Measurements from ENCODE around the gene THAP11.
A peak's percentile ranks its signal among the peaks of the same experiment; 100 is the strongest.
"Not testable (repeated sequence)": the region's sequence is repeated elsewhere in the genome, so short reads cannot be mapped to it uniquely, and the experiment has no call there.

The THAP11 gene

GRCh38 chr16:67862623-67863583 is 20.8 kb downstream of the THAP11 start:
- no peak for DNase-seq (ENCODE audit: low read depth)

DNA sequence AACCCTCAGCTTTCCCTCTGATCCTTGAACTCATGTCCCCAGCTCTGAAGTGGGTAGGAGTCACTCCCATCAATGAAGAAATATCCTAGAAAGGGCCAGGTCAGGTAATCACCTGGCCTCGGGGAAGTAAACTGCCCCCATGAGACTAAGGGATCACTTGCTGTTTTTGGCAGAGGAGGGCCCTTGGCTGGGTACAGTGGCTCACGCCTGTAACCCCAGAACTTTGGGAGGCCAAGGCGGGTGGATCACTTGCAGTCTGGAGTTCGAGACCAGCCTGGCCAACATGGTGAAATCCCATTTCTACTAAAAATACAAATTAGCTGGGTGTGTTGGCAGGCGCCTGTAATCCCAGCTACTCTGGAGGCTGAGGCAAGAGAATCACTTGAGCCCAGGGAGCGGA is 21.9 kb downstream of the THAP11 start:
- not testable (repeated sequence) for DNase-seq (ENCODE audit: low read depth)

DNA sequence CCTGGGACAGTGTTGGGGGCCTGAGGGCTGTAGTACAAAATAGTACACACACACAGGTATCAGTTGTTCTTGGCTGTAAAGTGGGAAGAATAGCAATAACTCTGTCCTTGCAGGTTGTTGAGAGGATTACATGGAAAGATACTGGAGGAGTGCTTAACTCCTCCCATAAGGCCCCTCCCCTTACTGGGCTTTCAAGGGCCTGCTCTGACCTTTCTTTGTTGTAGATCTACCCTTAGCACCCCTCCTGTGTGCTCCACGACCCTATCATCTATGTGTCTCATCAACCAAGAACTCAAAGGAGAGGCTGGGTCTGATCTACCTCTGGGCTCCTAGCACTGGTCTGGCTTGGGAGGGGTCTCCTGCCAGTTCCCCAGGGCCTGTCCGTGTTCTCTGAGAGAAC is 22.5 kb downstream of the THAP11 start:
- no peak for DNase-seq (ENCODE audit: low read depth)

GRCh38 chr16:67865318-67865717 is 23.2 kb downstream of the THAP11 start:
- no peak for DNase-seq (ENCODE audit: low read depth)

GRCh38 chr16:67868290-67868689 is 26.2 kb downstream of the THAP11 start:
- DNase-seq (ENCODE audit: low read depth), result no peak

DNA sequence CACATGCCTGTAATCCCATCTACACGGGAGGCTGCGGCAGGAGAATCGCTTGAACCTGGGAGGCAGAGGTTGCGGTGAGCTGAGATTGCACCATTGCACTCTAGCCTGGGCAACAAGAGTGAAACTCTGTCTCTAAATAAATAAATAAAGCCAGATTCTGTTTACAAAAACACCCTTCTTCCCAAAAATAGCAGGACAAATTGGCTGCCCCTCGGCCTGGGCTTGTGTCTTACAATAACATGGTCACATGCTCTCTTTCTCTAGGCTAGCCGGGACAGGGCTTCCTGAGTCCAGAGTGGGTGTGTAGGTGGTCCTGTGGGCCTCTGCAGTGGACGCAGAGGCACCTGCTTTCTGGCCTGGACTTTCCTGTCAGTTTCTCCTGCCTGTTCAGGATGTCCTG is 27.5 kb downstream of the THAP11 start:
- DNase-seq (ENCODE audit: low read depth), result no peak

DNA sequence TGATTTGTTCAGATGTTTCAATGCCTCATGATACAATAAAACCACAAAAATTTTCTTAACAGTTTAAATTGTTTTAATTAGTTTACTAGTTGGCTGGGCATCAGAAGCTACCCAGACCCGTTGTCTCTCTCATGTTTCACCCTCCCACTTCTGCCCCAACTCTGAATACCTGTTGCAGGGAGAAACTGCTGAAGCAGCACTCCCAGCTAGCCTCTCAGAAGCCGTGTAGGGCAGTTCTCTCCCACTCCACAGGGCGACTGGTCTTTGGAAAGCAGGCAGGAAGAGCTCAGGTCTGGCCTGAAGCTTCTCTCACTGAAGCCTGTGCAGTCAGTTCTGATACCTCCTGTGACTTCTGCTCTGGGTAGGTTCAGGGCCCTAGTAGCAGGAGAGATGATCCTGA is 29.1 kb downstream of the THAP11 start:
- no peak for DNase-seq (ENCODE audit: low read depth)

GRCh38 chr16:67872131-67872630 is 30.1 kb downstream of the THAP11 start:
- no peak for DNase-seq (ENCODE audit: low read depth)

DNA sequence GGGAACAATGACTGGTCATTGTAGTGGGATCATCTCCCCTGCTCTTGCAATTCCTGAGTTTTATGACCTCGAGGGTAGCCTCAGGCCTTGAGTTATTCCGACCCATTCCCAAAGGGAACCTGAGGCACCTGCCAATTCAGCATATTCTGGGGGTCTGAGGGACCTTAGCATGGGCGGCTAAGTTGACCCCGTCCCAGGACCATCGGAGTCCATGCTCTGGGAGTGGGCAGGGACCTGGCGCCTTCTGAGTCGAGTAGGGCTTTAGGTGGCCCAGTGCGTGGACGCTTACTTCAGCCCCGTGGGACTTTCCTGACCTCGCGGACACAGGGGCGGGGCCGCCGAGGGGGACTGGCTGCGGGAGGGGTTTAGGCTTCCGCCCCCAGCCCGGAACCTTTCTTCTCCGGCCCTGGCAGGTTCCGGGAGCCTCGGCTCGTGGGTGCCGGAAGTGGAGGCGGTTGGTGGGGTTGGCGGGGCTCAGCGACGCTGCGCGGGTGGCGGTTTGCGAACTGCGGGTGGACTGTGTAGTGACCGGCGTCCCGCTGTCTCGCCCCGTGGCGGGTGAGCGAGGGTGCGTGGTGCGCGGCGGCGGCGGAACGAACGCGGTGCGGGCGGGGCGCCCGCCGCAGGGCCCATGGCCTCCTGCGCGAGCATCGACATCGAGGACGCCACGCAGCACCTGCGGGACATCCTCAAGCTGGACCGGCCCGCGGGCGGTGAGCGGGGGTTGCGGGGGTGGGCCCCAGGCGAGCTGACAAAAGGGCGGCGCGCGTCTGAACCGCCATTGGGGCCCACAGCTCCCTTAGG is 30.7 kb downstream of the THAP11 start, which contains the start of gene EDC4:
Gene EDC4 (plus strand): TSS at position 422 of the 804 bp plus-strand sequence. CDS start 210 bp downstream, at position 632.
- peak; percentile 82 for DNase-seq (ENCODE audit: low read depth)

DNA sequence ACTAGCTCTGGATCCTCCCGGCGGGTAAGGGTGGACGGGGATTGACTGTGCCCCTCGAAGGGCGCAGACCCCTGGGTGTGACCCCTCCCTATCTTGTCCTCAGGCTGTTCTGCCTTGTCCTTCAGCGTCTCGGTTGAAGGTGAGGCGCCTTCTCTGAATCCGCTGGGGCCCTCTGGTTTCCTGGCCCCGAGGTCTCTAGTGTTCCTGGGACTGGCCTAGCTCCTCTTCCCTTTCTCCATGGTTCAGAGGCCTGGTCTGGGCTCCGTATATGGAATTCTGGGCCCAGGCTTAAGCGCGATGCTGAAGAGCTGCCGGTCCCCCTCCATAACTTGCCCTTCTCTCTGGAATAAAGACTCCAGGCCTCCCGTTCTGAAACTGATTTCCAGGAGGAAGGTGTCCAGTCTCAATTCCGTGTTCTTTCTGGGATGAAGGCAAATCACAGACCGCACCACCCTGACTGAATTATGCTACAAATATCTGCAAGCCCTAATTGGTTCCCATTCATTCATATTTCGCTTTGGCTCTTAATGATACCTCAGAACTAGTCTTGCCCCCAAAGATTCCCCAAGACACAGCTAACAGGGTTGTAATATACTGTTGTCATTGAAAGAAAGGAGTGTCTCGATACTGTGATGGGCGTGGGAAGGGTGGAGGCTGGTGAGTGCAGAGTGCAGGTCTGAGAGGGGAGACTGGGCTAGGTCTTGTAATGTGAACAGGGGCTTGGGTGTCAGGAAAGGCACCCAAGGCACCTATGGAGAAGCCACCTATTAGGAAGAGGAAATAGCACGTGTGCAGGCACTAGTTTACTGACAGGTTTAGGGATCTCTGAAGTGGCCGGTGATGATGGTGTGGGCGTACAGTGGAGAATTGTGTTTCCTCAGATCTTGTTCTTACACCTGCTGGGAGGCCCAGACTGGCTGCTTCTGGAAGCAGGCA is 31.6 kb downstream of the THAP11 start:
- no peak for DNase-seq (ENCODE audit: low read depth)

GRCh38 chr16:67874372-67874771 is 32.3 kb downstream of the THAP11 start:
- no peak for DNase-seq (ENCODE audit: low read depth)

- DNase-seq (ENCODE audit: low read depth), result no peak
Measured at GRCh38 chr16:67877064-67877463, 34.9 kb downstream of the THAP11 start.

- DNase-seq (ENCODE audit: low read depth), result no peak
Measured at GRCh38 chr16:67878232-67878631, 36.1 kb downstream of the THAP11 start.

DNA sequence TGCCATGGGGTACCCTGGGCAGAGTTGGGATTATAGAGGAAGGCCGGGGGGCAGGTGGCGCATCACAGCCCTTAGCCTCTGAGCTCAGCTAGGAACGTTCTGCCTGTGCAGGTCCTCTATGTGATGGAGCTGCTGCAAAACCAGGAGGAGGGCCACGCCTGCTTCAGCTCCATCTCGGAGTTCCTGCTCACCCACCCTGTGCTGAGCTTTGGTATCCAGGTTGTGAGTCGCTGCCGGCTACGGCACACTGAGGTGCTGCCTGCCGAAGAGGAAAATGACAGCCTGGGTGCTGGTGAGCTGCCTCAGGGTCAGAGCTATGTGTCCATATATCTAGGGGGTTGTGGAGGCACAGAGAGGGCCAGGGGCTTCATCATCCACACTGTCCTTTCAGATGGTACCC is 36.7 kb downstream of the THAP11 start:
- DNase-seq (ENCODE audit: low read depth), result no peak

DNA sequence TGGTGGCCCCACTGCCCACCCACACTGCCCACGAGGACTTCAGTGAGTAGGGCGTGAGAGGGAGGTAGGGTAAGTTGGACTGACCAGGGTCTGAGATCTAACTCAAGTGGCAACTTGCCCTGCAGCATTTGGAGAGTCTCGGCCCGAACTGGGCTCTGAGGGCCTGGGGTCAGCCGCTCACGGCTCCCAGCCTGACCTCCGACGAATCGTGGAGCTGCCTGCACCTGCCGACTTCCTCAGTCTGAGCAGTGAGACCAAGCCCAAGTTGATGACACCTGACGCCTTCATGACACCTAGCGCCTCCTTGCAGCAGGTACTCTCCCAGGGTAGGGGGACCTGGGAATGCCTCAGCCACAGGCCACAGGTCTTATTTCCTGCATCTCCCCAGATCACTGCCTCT is 37.3 kb downstream of the THAP11 start:
- DNase-seq (ENCODE audit: low read depth), result no peak

DNA sequence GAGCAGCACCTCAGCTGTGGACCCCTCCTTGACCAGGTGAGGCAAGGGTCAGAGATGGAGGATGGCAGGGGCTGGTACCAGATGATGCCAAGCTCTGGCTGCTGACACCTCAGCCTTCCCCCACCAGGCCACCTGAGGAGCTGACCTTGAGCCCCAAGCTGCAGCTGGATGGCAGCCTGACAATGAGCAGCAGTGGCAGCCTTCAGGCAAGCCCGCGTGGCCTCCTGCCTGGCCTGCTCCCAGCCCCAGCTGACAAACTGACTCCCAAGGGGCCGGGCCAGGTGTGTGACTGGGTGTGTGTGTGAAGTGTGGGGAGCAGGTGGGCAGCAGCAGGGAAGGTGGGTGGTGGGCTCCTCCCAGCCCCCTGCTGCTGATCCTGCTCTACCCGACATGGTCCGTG is 37.8 kb downstream of the THAP11 start:
- DNase-seq (ENCODE audit: low read depth), result no peak

DNA sequence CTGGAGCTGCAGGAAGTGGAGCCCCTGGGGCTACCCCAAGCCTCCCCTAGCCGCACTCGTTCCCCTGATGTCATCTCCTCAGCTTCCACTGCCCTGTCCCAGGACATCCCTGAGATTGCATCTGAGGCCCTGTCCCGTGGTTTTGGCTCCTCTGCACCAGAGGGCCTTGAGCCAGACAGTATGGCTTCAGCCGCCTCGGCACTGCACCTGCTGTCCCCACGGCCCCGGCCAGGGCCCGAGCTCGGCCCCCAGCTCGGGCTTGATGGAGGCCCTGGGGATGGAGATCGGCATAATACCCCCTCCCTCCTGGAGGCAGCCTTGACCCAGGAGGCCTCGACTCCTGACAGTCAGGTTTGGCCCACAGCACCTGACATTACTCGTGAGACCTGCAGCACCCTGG is 38.5 kb downstream of the THAP11 start:
- DNase-seq (ENCODE audit: low read depth), result no peak

- DNase-seq (ENCODE audit: low read depth), result no peak
Measured at GRCh38 chr16:67881621-67882161, 39.6 kb downstream of the THAP11 start.

DNA sequence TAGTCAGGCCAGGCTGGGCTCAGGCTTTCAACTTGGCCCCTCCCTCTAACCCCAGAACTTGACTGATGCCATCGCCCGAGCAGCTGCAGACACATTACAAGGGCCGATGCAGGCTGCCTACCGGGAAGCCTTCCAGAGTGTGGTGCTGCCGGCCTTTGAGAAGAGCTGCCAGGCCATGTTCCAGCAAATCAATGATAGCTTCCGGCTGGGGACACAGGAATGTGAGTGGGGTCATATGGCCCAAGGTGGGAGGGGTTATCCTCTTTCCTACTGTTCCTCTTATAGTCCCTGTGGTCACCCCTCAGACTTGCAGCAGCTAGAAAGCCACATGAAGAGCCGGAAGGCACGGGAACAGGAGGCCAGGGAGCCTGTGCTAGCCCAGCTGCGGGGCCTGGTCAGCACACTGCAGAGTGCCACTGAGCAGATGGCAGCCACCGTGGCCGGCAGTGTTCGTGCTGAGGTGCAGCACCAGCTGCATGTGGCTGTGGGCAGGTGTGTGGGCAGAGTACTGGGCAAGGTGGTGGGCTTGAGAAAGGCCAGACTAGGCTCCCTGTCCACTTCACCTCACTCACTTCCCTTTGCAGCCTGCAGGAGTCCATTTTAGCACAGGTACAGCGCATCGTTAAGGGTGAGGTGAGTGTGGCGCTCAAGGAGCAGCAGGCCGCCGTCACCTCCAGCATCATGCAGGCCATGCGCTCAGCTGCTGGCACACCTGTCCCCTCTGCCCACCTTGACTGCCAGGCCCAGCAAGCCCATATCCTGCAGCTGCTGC is 40.4 kb downstream of the THAP11 start:
- no peak for DNase-seq (ENCODE audit: low read depth)

GRCh38 chr16:67883146-67883871 is 41.2 kb downstream of the THAP11 start:
- no peak for DNase-seq (ENCODE audit: low read depth)

Measured in activated T-helper 9 cell treated with anti-CD3 and anti-CD28 coated beads, Interleukin-2, amount 50 U/mL, for 16 hours (primary cell).